ENCODE measurements around the gene SEPHS1. TPM values are rescaled to one million over a fixed set of nuclear protein-coding genes. Genes with fewer than 3 reads are reported as not detected.

Gene SEPHS1
- total and polyA plus RNA-seq, 2 donors from 2014 or later = 48.8 to 53.5 TPM

DNA sequence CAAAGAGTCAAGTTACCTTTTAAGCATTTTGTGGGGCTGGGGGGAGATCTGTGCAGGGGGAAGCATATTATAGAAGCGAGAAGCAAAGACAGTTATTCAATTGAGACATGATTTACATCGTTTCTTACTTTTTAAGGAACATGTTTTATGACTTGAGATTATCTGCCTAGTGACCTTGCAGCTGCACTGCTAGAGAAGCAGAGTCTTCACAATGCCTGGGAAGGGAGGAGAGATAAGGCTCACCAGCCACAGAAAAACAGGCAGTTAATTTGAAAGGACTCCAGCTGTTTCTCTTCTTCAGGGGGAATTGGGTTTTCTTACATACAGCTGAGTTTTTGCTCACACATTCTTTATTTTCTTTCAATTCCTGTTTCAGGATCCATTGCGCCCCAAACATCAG is 79.3 kb downstream of the SEPHS1 start:
- no peak overlapping the region for H3K27ac ChIP-seq (ENCODE audit: low read depth in 2 of 2, low read length in 2 of 2)
- peak in 4 of 5 donors; percentile 46 to 89 (median 70) for DNase-seq
- no peak for FAIRE-seq
- H3K4me1 ChIP-seq (ENCODE audit: control insufficient read depth in 2 of 3, insufficient read depth in 2 of 3, low read depth in 1 of 3, low read length in 3 of 3) = peaks cover 0 to 6% (median 0%) of the 10 kb centered on the region in 3 donors
- intact Hi-C loops (cut with DNase I) = no loop called here
- no peak overlapping the region for H3K9ac ChIP-seq (ENCODE audit: low read length in 3 of 3)
- H3K27me3 ChIP-seq (ENCODE audit: control insufficient read depth, insufficient read depth, low read length) = no peaks in the 10 kb centered on the region
- H3K4me3 ChIP-seq (ENCODE audit: low read length in 3 of 3) = no peak overlapping the region
- H3K36me3 ChIP-seq (ENCODE audit: control insufficient read depth in 2 of 3, insufficient read depth in 3 of 3, low read length in 3 of 3) = no peaks in the 10 kb centered on the region
- TF ChIP-seq, protein P1, sequence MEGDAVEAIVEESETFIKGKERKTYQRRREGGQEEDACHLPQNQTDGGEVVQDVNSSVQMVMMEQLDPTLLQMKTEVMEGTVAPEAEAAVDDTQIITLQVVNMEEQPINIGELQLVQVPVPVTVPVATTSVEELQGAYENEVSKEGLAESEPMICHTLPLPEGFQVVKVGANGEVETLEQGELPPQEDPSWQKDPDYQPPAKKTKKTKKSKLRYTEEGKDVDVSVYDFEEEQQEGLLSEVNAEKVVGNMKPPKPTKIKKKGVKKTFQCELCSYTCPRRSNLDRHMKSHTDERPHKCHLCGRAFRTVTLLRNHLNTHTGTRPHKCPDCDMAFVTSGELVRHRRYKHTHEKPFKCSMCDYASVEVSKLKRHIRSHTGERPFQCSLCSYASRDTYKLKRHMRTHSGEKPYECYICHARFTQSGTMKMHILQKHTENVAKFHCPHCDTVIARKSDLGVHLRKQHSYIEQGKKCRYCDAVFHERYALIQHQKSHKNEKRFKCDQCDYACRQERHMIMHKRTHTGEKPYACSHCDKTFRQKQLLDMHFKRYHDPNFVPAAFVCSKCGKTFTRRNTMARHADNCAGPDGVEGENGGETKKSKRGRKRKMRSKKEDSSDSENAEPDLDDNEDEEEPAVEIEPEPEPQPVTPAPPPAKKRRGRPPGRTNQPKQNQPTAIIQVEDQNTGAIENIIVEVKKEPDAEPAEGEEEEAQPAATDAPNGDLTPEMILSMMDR (IDR thresholded peaks at IDR 0.05; ENCODE audit: borderline replicate concordance, extremely low read depth, insufficient read depth) = no peak
- H3K9me3 ChIP-seq (ENCODE audit: control insufficient read depth in 2 of 3, insufficient read depth in 1 of 3, low read length in 3 of 3) = no peaks in the 10 kb centered on the region

DNA sequence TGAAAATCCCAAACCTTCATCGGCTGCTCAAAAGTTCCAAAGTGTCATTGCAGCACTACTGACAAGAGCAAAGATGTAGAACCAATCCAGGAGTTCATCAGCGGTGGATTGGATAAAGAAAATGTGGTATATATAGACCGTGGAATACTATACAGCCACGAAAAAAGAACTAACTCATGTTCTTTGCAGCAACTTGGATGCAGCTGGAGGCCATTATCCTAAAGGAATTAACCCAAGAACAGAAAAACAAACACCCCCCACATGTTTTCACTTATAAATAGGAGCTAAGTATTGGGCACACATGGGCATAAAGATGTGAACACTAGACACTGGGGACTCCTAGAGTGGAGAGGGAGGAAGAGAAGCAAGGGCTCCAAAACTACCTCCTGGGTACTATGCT is 79.8 kb downstream of the SEPHS1 start:
- Histone ChIP-seq H3K4me3 (ENCODE audit: low read length in 3 of 3) (no peak overlapping the region), H3K9ac (ENCODE audit: low read length in 3 of 3) (no peak overlapping the region), H3K27me3 (ENCODE audit: control insufficient read depth, insufficient read depth, low read length) (no peaks in the 10 kb centered on the region), H3K4me1 (ENCODE audit: control insufficient read depth in 2 of 3, insufficient read depth in 2 of 3, low read depth in 1 of 3, low read length in 3 of 3) (peaks cover 0 to 6% (median 0%) of the 10 kb centered on the region in 3 donors), H3K9me3 (ENCODE audit: control insufficient read depth in 2 of 3, insufficient read depth in 1 of 3, low read length in 3 of 3) (no peaks in the 10 kb centered on the region), H3K36me3 (ENCODE audit: control insufficient read depth in 2 of 3, insufficient read depth in 3 of 3, low read length in 3 of 3) (no peaks in the 10 kb centered on the region), H3K27ac (ENCODE audit: low read depth in 2 of 2, low read length in 2 of 2) (no peak overlapping the region)
- intact Hi-C loops (cut with DNase I) = no loop called here
- peak in 1 of 5 donors; percentile 8 for DNase-seq
- TF ChIP-seq, protein P1 (IDR thresholded peaks at IDR 0.05; ENCODE audit: borderline replicate concordance, extremely low read depth, insufficient read depth) = no peak
- FAIRE-seq = no peak

Other genes starting within 250 kb of the SEPHS1 start
- 55.0 TPM for gene OPTN, start 248.1 kb downstream of the SEPHS1 start, total RNA-seq
- 76.9 TPM for gene OPTN, start 248.1 kb downstream of the SEPHS1 start, polyA plus RNA-seq (ENCODE audit: insufficient read depth, low read depth, low replicate concordance)
- gene MCM10, start 186.7 kb downstream of the SEPHS1 start, total RNA-seq = 0.50 TPM
- not detected for gene MCM10, start 186.7 kb downstream of the SEPHS1 start, polyA plus RNA-seq (ENCODE audit: insufficient read depth, low read depth, low replicate concordance)
- not detected for gene UCMA, start 113.9 kb downstream of the SEPHS1 start, total RNA-seq
- not detected for gene UCMA, start 113.9 kb downstream of the SEPHS1 start, polyA plus RNA-seq (ENCODE audit: insufficient read depth, low read depth, low replicate concordance)
- 45.8 TPM for gene PHYH, start 48.2 kb downstream of the SEPHS1 start, total RNA-seq
- gene PHYH, start 48.2 kb downstream of the SEPHS1 start, polyA plus RNA-seq (ENCODE audit: insufficient read depth, low read depth, low replicate concordance) = 166 TPM
- gene BEND7, start 180.7 kb upstream of the SEPHS1 start, total RNA-seq = 37.9 TPM
- gene BEND7, start 180.7 kb upstream of the SEPHS1 start, polyA plus RNA-seq (ENCODE audit: insufficient read depth, low read depth, low replicate concordance) = 16.7 TPM
- 23.0 TPM for gene PRPF18, start 238.7 kb upstream of the SEPHS1 start, total RNA-seq
- 24.4 TPM for gene PRPF18, start 238.7 kb upstream of the SEPHS1 start, polyA plus RNA-seq (ENCODE audit: insufficient read depth, low read depth, low replicate concordance)